H9 (cell line): Measurements from ENCODE around the gene MRGPRD. TPM values are rescaled to one million over a fixed set of nuclear protein-coding genes. Genes with fewer than 3 reads are reported as not detected.

ENCODE experiments used
- DNase-seq: peaks from one replicate; pipeline ENCODE4 v3.0.0-alpha.2; 2017
- H2AFZ ChIP-seq: one replicate; pipeline ENCODE4 v1.6.1; 2013; ENCODE audit warnings: mild to moderate bottlenecking, low read length, control low read depth, moderate library complexity
- H2AK5ac ChIP-seq: 2 replicates; pipeline ENCODE4 v1.6.1; 2013; ENCODE audit warnings: low read length, control low read depth, mixed read lengths; ENCODE audit not compliant: insufficient read length
- H2BK120ac ChIP-seq: one replicate; pipeline ENCODE4 v1.6.1; 2013; ENCODE audit warnings: low read depth, mild to moderate bottlenecking, low read length, control low read depth, inconsistent platforms; ENCODE audit not compliant: poor library complexity, severe bottlenecking
- H2BK12ac ChIP-seq: 2 replicates; pipeline ENCODE4 v1.6.1; 2013; ENCODE audit warnings: low read length, control low read depth, mixed read lengths, low read depth; ENCODE audit not compliant: insufficient read length
- H2BK15ac ChIP-seq: 2 replicates; pipeline ENCODE4 v1.6.1; 2013; ENCODE audit warnings: low read depth, low read length, control low read depth
- H2BK20ac ChIP-seq: one replicate; pipeline ENCODE4 v1.6.1; 2013; ENCODE audit warnings: low read depth, mild to moderate bottlenecking, low read length, control low read depth, inconsistent platforms; ENCODE audit not compliant: poor library complexity, severe bottlenecking
- H2BK5ac ChIP-seq: 2 replicates; pipeline ENCODE4 v1.6.1; 2013; ENCODE audit warnings: low read length, control low read depth, mixed read lengths; ENCODE audit not compliant: insufficient read length
- H3K14ac ChIP-seq: 2 replicates; pipeline ENCODE4 v1.6.1; 2013; ENCODE audit warnings: low read length, control low read depth; ENCODE audit not compliant: insufficient read depth
- H3K18ac ChIP-seq: 2 replicates; pipeline ENCODE4 v1.6.1; 2013; ENCODE audit warnings: low read depth, mild to moderate bottlenecking, mixed read lengths, low read length, control low read depth; ENCODE audit not compliant: insufficient read length
- H3K23ac ChIP-seq: 2 replicates; pipeline ENCODE4 v1.6.1; 2013; ENCODE audit warnings: low read length, control low read depth, mixed read lengths, low read depth; ENCODE audit not compliant: insufficient read length
- H3K23me2 ChIP-seq: 2 replicates; pipeline ENCODE4 v1.6.1; 2013; ENCODE audit warnings: low read depth, mild to moderate bottlenecking, mixed read lengths, low read length, control low read depth; ENCODE audit not compliant: insufficient read length, poor library complexity, severe bottlenecking
- H3K27ac ChIP-seq: 2 replicates; pipeline ENCODE4 v1.5.1; 2013; ENCODE audit warnings: low read length, control low read depth, mixed read lengths, low read depth; ENCODE audit not compliant: insufficient read length
- H3K27me3 ChIP-seq: 2 replicates; pipeline ENCODE4 v1.6.1; 2013; ENCODE audit warnings: low read length, control low read depth, inconsistent platforms; ENCODE audit not compliant: insufficient read depth
- H3K4ac ChIP-seq: 2 replicates; pipeline ENCODE4 v1.6.1; 2013; ENCODE audit warnings: low read depth, mild to moderate bottlenecking, control low read depth, inconsistent platforms, low read length, moderate library complexity
- H3K4me1 ChIP-seq: 2 replicates; pipeline ENCODE4 v1.6.1; 2013; ENCODE audit warnings: low read length, control low read depth, inconsistent platforms; ENCODE audit not compliant: insufficient read depth
- H3K4me2 ChIP-seq: 2 replicates; pipeline ENCODE4 v1.6.1; 2013; ENCODE audit warnings: low read length, control low read depth, mixed read lengths; ENCODE audit not compliant: insufficient read length, insufficient read depth
- H3K56ac ChIP-seq: 2 replicates; pipeline ENCODE4 v1.6.1; 2013; ENCODE audit warnings: low read depth, mild to moderate bottlenecking, mixed read lengths, low read length, control low read depth; ENCODE audit not compliant: insufficient read length
- H3K79me1 ChIP-seq: 2 replicates; pipeline ENCODE4 v1.6.1; 2013; ENCODE audit warnings: low read depth, mild to moderate bottlenecking, moderate library complexity, low read length, control low read depth, inconsistent platforms; ENCODE audit not compliant: insufficient read depth, poor library complexity, severe bottlenecking
- H3K79me2 ChIP-seq: 2 replicates; pipeline ENCODE4 v1.6.1; 2013; ENCODE audit warnings: low read length, control low read depth, inconsistent platforms; ENCODE audit not compliant: insufficient read depth
- H3K9ac ChIP-seq: 2 replicates; pipeline ENCODE4 v1.6.1; 2013; ENCODE audit warnings: low read length, control low read depth, mixed read lengths; ENCODE audit not compliant: insufficient read length; ENCODE audit errors: extremely low read depth
- H3K9me3 ChIP-seq: one replicate; pipeline ENCODE4 v1.6.1; 2013; ENCODE audit warnings: low read depth, low read length, inconsistent platforms; ENCODE audit not compliant: control insufficient read depth
- H3T11ph ChIP-seq: one replicate; pipeline ENCODE4 v1.6.1; 2013; ENCODE audit warnings: mild to moderate bottlenecking, low read length, control low read depth, inconsistent platforms
- H4K20me1 ChIP-seq: one replicate; pipeline ENCODE4 v1.6.1; 2013; ENCODE audit not compliant: control insufficient read depth, insufficient read length, insufficient read depth
- H4K5ac ChIP-seq: 2 replicates; pipeline ENCODE4 v1.6.1; 2013; ENCODE audit warnings: low read depth, mild to moderate bottlenecking, mixed read lengths, low read length, control low read depth; ENCODE audit not compliant: insufficient read length
- H4K8ac ChIP-seq: replicated peaks from 2 replicates; pipeline ENCODE4 v1.6.1; 2013; ENCODE audit warnings: low read length, control low read depth, mixed read lengths, low read depth; ENCODE audit not compliant: insufficient read length
- H4K91ac ChIP-seq: 2 replicates; pipeline ENCODE4 v1.6.1; 2013; ENCODE audit warnings: low read depth, mild to moderate bottlenecking, moderate library complexity, mixed read lengths, low read length, control low read depth; ENCODE audit not compliant: insufficient read length
- H3K27ac Mint-ChIP-seq, 3 experiments: 2 replicates in 2 of 3; 3 replicates in 1 of 3; pipeline ENCODE4 v1.8.0; 2020 to 2021; ENCODE audit warnings: mixed read lengths in 3 of 3, mild to moderate bottlenecking in 1 of 3, moderate library complexity in 1 of 3
- H3K27me3 Mint-ChIP-seq: 2 replicates; pipeline ENCODE4 v1.8.0; 2021; ENCODE audit warnings: low read depth, mild to moderate bottlenecking, moderate library complexity, mixed read lengths
- H3K36me3 Mint-ChIP-seq, 3 experiments: 2 replicates in 2 of 3; 3 replicates in 1 of 3; pipeline ENCODE4 v1.8.0; 2020 to 2021; ENCODE audit warnings: low read depth in 3 of 3, mixed read lengths in 3 of 3; ENCODE audit not compliant: insufficient read depth in 1 of 3
- H3K4me1 Mint-ChIP-seq, 2 experiments: 2 replicates each; pipeline ENCODE4 v1.8.0; 2020; ENCODE audit warnings: mixed read lengths in 2 of 2
- H3K4me3 Mint-ChIP-seq, 2 experiments: 2 replicates in 1 of 2; 3 replicates in 1 of 2; pipeline ENCODE4 v1.8.0; 2020 to 2021; ENCODE audit warnings: mild to moderate bottlenecking in 2 of 2, mixed read lengths in 2 of 2, moderate library complexity in 1 of 2
- H3K9me3 Mint-ChIP-seq, 2 experiments: 2 replicates in 1 of 2; 3 replicates in 1 of 2; pipeline ENCODE4 v1.8.0; 2020; ENCODE audit warnings: mild to moderate bottlenecking in 2 of 2, mixed read lengths in 2 of 2, moderate library complexity in 1 of 2
- CTCF ChIP-seq: fragments of 200-600 bp; sonication (generic); conservative IDR thresholded peaks from 3 replicates; pipeline ENCODE4 v1.8.0; 2021; ENCODE audit warnings: antibody characterized with exemption, mild to moderate bottlenecking
- WGBS: extraction: QIAGEN DNeasy Blood & Tissue Kit; methylation state at CpG from one replicate; pipeline ENCODE4 v1.1.7; 2013; ENCODE audit warnings: missing lambda C conversion rate, low lambda C conversion rate, mixed read lengths; ENCODE audit not compliant: insufficient read length; ENCODE audit errors: extremely low coverage; 5-methylcytosine and 5-hydroxymethylcytosine counted together
- total RNA-seq: library from RNA; stranded (reverse); gene quantifications from 2 replicates; pipeline ENCODE4 v1.2.1, GENCODE V29; 2021

The MRGPRD gene
- total RNA-seq, 1 experiment from 2014 or later, result not detected

GRCh38 chr11:68950762-68951161 lies 30.0 kb downstream of the MRGPRD start:
- peak overlapping the region in 1 of 3 experiments; percentile 47; a peak in 1 of 7 replicates for H3K27ac Mint-ChIP-seq
- H3K4me3 Mint-ChIP-seq, result no peak overlapping the region; a peak in 1 of 5 replicates
- H3K4me2 ChIP-seq, result no peak overlapping the region

More at GRCh38 chr11:68950762-68951161, 30.0 kb downstream of the MRGPRD start:
- Mint-ChIP-seq H3K36me3 (no peaks in the 10 kb centered on the region), H3K4me1 (peaks cover 25 to 38% of the 10 kb centered on the region in 2 experiments), H3K27me3 (no peaks in the 10 kb centered on the region; the same call in none of the 2 replicates), H3K9me3 (no peaks in the 10 kb centered on the region; a peak in 1 of 5 replicates)
- Histone ChIP-seq H3K79me2 (no peaks in the 10 kb centered on the region), H2BK12ac (no peak overlapping the region), H3T11ph (no peak overlapping the region), H2BK15ac (no peak overlapping the region), H2AFZ (no peak overlapping the region), H3K4ac (no peak overlapping the region), H4K91ac (no peak overlapping the region), H3K4me1 (no peaks in the 10 kb centered on the region; the same call in 1 of the 2 replicates), H3K23me2 (no peaks in the 10 kb centered on the region), H3K56ac (no peak overlapping the region), H4K20me1 (no peaks in the 10 kb centered on the region), H4K5ac (no peak overlapping the region), H3K79me1 (no peaks in the 10 kb centered on the region), H3K9ac (no peak overlapping the region), H2BK120ac (no peak overlapping the region), H2BK20ac (no peak overlapping the region), H3K9me3 (no peaks in the 10 kb centered on the region), H3K23ac (no peak overlapping the region), H2AK5ac (no peak overlapping the region), H3K27me3 (no peaks in the 10 kb centered on the region), H3K14ac (no peak overlapping the region), H2BK5ac (no peak overlapping the region), H3K18ac (no peak overlapping the region), H3K27ac (no peak overlapping the region), H4K8ac (no peak overlapping the region)
- TF ChIP-seq CTCF, result no peak
- peak; percentile 55 for DNase-seq
- no CpG with 5 or more reads among the region's 9 CpGs for WGBS
